ENCODE data around the gene EIF1AD. TPM values are rescaled to one million over a fixed set of nuclear protein-coding genes. Genes with fewer than 3 reads are reported as not detected.

The EIF1AD gene
- total RNA-seq, 1 donor from 2014 or later: 19.7 TPM

DNA sequence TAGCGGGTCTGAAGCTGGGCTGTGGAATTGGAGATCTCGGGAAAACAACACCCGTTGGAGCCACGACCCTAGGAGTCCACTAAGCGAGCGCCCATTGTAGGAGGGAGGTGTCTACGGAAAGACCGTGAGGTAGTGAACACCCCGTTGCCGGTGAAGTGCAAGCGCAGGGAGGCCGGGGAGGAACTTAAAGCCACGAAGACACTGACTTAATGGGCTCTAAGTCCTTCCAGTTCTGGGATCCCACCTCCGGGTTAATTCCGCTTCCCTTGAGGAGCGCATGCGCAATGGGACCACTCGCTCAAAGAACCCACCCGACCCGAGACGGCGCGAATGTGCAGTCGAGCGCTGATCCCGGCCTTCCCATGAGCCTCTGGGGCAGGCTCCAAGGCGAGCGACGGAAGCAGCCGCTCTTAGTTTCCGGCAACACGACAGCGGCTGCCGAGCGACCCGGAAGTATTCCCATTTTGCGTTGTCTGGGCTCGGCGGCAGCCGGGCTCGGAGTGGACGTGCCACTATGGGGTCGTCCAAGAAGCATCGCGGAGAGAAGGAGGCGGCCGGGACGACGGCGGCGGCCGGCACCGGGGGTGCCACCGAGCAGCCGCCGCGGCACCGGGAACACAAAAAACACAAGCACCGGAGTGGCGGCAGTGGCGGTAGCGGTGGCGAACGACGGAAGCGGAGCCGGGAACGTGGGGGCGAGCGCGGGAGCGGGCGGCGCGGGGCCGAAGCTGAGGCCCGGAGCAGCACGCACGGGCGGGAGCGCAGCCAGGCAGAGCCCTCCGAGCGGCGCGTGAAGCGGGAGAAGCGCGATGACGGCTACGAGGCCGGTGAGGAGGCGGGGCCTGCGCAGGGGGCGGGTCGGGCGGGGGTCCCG lies 40.5 kb downstream of the EIF1AD start, which contains the start of gene SART1:
SART1 (plus strand) TSS at position 468 of the 874 bp plus-strand sequence; CDS start at position 515, 47 bp downstream.
- TF ChIP-seq, protein P1, sequence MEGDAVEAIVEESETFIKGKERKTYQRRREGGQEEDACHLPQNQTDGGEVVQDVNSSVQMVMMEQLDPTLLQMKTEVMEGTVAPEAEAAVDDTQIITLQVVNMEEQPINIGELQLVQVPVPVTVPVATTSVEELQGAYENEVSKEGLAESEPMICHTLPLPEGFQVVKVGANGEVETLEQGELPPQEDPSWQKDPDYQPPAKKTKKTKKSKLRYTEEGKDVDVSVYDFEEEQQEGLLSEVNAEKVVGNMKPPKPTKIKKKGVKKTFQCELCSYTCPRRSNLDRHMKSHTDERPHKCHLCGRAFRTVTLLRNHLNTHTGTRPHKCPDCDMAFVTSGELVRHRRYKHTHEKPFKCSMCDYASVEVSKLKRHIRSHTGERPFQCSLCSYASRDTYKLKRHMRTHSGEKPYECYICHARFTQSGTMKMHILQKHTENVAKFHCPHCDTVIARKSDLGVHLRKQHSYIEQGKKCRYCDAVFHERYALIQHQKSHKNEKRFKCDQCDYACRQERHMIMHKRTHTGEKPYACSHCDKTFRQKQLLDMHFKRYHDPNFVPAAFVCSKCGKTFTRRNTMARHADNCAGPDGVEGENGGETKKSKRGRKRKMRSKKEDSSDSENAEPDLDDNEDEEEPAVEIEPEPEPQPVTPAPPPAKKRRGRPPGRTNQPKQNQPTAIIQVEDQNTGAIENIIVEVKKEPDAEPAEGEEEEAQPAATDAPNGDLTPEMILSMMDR (IDR thresholded peaks at IDR 0.05; ENCODE audit: borderline replicate concordance): no peak
- peak; percentile 98 for DNase-seq
- peak within 1 kb of the TSS; percentile 88 for H3K27ac ChIP-seq (replicated peaks)
- peaks cover 2% of the 10 kb centered on the region for H3K27me3 ChIP-seq (ENCODE audit: low read depth)
- H3K36me3 ChIP-seq: peaks cover 29% of the 10 kb centered on the region
- intact Hi-C loops (cut with micrococcal nuclease): no loop called here
- peaks cover 38% of the 10 kb centered on the region for H3K4me1 ChIP-seq
- H3K9me3 ChIP-seq (replicated peaks): no peaks in the 10 kb centered on the region
- peak within 1 kb of the TSS; percentile 84 for H3K4me3 ChIP-seq

DNA sequence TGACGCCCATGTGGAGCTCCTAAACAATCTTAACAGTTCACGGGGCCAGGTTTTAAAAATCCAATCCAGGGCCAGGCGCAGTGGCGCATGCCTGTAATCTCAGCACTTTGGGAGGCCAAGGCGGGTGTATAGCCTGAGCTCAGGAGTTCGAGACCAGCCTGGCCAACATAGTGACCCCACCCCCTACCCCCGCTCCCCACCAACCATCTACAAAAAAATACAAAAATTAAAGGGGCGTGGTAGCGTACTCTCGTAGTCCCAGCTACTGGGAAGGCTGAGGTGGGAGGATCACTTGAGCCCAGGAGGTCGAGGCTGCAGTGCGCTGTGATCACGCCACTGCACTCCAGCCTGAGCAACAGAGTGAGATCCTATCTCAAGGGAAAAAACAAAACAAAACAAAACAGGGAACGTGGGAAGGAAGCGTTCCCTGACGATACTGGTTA lies 41.1 kb downstream of the EIF1AD start:
- Histone ChIP-seq H3K9me3 (replicated peaks) (no peaks in the 10 kb centered on the region), H3K27ac (replicated peaks) (peak overlapping the region; percentile 88), H3K4me1 (peaks cover 38% of the 10 kb centered on the region), H3K36me3 (peaks cover 22% of the 10 kb centered on the region), H3K4me3 (peak overlapping the region; percentile 84), H3K27me3 (ENCODE audit: low read depth) (peaks cover 9% of the 10 kb centered on the region)
- TF ChIP-seq, protein P1 (IDR thresholded peaks at IDR 0.05; ENCODE audit: borderline replicate concordance): no peak
- DNase-seq: no peak
- intact Hi-C loops (cut with micrococcal nuclease): no loop called here

DNA sequence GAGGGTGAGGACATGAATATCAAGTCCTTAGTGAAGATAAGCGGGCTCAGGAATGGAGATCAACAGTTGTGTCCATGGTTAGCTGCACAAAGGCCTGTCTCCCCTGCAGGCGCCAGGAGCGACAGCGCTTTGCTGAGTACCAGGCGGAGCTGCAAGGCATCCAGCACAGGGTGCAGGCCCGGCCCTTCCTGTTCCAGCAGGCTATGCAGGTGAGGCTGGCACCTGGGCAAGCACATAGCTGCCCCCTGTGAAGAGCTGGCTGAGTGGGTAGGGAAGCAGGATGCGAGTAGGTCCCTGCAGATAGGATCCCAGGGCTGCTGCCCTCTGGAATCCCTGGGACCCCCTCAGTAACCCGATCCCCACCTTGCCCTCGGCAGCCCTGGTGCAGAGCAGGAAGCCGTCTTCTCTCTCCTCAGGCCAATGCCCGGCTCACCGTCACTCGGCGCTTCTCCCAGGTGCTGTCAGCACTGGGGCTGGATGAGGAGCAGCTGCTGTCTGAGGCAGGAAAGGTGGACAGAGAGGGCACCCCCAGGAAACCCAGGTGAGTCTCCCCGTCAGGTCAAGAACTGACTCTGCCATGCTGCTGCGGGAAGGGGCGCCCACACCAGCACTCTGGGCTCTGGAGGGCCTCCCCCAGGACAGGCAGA lies 43.1 kb downstream of the EIF1AD start:
- Histone ChIP-seq H3K4me1 (peaks cover 30% of the 10 kb centered on the region), H3K4me3 (no peak overlapping the region)

DNA sequence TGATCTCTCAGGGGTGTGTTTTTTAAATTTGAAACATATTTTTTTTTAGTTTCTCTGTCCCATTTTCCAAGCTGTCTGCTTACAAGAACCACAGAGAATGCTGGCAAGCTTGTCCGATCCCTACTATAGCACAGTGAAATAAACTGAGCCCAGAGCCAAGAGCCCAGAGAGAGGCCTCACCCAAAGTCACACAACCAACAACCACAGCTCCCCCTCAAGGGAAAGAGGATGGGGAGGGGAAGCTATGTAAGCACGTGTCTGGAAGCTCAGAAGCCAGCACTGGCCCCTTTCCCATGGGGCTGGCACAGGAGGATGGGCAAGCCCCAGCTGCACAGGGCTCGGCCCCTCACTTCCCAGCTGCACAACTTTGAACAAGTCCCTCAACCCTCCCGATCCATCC lies 43.7 kb downstream of the EIF1AD start:
- Histone ChIP-seq H3K9me3 (replicated peaks) (no peaks in the 10 kb centered on the region), H3K36me3 (no peaks in the 10 kb centered on the region), H3K27me3 (ENCODE audit: low read depth) (peaks cover 33% of the 10 kb centered on the region), H3K4me3 (no peak overlapping the region), H3K4me1 (peaks cover 24% of the 10 kb centered on the region), H3K27ac (replicated peaks) (no peak overlapping the region)
- intact Hi-C loops (cut with micrococcal nuclease): no loop called here
- DNase-seq: no peak
- TF ChIP-seq, protein P1 (IDR thresholded peaks at IDR 0.05; ENCODE audit: borderline replicate concordance): no peak

More for the DNA sequence above, 43.1 kb downstream of the EIF1AD start:
- intact Hi-C loops (cut with micrococcal nuclease): no loop called here
- TF ChIP-seq, protein P1 (IDR thresholded peaks at IDR 0.05; ENCODE audit: borderline replicate concordance): no peak
- Histone ChIP-seq H3K9me3 (replicated peaks) (no peaks in the 10 kb centered on the region), H3K36me3 (peaks cover 3% of the 10 kb centered on the region), H3K27me3 (ENCODE audit: low read depth) (peaks cover 27% of the 10 kb centered on the region), H3K27ac (replicated peaks) (no peak overlapping the region)
- DNase-seq: no peak

DNA sequence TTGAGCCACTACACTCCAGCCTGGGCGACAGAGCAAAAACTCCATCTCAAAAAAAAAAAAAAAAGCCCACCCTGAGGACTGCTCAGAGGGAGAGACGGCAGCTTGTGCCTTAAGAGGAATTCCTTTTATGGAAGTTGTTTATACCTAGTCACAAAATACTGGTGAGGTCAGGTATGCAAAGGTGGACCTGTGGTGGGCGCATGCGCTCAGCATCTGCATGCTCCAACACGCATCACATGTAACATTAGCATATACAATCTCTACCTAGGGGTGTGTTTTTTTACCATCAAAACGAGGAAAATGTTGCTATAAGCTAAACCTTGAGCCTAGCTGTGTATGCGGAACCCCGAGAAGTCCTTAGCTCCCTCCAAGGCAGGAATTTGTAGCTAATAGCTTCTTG lies 47.2 kb downstream of the EIF1AD start:
- TF ChIP-seq, protein P1 (IDR thresholded peaks at IDR 0.05; ENCODE audit: borderline replicate concordance): no peak
- Histone ChIP-seq H3K27me3 (ENCODE audit: low read depth) (peaks cover 43% of the 10 kb centered on the region), H3K27ac (replicated peaks) (no peak overlapping the region), H3K9me3 (replicated peaks) (no peaks in the 10 kb centered on the region), H3K4me1 (no peaks in the 10 kb centered on the region), H3K36me3 (no peaks in the 10 kb centered on the region), H3K4me3 (no peak overlapping the region)
- no peak for DNase-seq
- intact Hi-C loops (cut with micrococcal nuclease): no loop called here

All from left ventricle myocardium inferior (tissue), 1 donor.